GM12891 (cell line): Measurements from ENCODE around the gene TAOK3.

Experiments
- POLR2A ChIP-seq: IDR thresholded peaks from 2 replicates; pipeline ENCODE4 v1.6.1; 2011; ENCODE audit warnings: low read depth, low read length, control low read depth
- POLR2AphosphoS5 ChIP-seq: IDR thresholded peaks from 2 replicates; pipeline ENCODE4 v1.6.1; 2011; ENCODE audit warnings: low read depth, low read length, control low read depth
- TAF1 ChIP-seq: IDR thresholded peaks from 2 replicates; pipeline ENCODE4 v1.6.1; 2011; ENCODE audit warnings: low read depth, low read length, control low read depth

DNA sequence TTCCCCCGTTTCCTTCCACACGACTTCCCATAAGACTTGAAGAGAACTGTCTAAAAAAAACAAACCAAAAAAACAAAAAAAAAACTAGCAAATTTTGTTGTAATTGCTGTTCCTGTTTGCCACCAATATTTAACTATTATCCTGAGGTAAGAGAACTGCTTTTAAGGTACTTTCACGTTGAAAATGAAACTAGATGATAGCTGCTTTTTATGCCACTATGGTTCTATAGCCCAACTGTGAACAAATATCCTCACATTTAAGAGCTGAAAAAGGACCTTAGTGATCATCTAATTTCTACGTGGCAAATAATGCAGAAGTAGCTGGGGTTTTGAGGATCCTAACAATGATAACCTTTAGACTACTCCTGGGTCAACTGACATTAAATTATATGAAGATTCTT is 98.6 kb downstream of the TAOK3 start:
- TF ChIP-seq POLR2A (no peak), TAF1 (no peak), POLR2AphosphoS5 (no peak)
